ENCODE measurements around the gene IL25. TPM values are rescaled to one million over a fixed set of nuclear protein-coding genes. Genes with fewer than 3 reads are reported as not detected.

Gene IL25
- total and polyA plus RNA-seq, 2 of the 8 experiments (the other 6 are each of a cell fraction or from before 2014, with no cell fraction given), result not detected

- no peak for TF ChIP-seq CTCF (IDR thresholded peaks at IDR 0.05; ENCODE audit: control extremely low read depth in 1 of 3, insufficient read depth in 1 of 3, low read depth in 1 of 3, low read length in 3 of 3)
- TF ChIP-seq BCL11A (IDR thresholded peaks at IDR 0.05; ENCODE audit: low read depth in 2 of 2, low read length in 2 of 2), result no peak
- no peak for TF ChIP-seq KDM4A (IDR thresholded peaks at IDR 0.05; ENCODE audit: low read depth, low read length, severe bottlenecking)
- no peak for TF ChIP-seq HDAC6 (IDR thresholded peaks at IDR 0.05; ENCODE audit: low read depth, low read length)
- TF ChIP-seq, protein P1, sequence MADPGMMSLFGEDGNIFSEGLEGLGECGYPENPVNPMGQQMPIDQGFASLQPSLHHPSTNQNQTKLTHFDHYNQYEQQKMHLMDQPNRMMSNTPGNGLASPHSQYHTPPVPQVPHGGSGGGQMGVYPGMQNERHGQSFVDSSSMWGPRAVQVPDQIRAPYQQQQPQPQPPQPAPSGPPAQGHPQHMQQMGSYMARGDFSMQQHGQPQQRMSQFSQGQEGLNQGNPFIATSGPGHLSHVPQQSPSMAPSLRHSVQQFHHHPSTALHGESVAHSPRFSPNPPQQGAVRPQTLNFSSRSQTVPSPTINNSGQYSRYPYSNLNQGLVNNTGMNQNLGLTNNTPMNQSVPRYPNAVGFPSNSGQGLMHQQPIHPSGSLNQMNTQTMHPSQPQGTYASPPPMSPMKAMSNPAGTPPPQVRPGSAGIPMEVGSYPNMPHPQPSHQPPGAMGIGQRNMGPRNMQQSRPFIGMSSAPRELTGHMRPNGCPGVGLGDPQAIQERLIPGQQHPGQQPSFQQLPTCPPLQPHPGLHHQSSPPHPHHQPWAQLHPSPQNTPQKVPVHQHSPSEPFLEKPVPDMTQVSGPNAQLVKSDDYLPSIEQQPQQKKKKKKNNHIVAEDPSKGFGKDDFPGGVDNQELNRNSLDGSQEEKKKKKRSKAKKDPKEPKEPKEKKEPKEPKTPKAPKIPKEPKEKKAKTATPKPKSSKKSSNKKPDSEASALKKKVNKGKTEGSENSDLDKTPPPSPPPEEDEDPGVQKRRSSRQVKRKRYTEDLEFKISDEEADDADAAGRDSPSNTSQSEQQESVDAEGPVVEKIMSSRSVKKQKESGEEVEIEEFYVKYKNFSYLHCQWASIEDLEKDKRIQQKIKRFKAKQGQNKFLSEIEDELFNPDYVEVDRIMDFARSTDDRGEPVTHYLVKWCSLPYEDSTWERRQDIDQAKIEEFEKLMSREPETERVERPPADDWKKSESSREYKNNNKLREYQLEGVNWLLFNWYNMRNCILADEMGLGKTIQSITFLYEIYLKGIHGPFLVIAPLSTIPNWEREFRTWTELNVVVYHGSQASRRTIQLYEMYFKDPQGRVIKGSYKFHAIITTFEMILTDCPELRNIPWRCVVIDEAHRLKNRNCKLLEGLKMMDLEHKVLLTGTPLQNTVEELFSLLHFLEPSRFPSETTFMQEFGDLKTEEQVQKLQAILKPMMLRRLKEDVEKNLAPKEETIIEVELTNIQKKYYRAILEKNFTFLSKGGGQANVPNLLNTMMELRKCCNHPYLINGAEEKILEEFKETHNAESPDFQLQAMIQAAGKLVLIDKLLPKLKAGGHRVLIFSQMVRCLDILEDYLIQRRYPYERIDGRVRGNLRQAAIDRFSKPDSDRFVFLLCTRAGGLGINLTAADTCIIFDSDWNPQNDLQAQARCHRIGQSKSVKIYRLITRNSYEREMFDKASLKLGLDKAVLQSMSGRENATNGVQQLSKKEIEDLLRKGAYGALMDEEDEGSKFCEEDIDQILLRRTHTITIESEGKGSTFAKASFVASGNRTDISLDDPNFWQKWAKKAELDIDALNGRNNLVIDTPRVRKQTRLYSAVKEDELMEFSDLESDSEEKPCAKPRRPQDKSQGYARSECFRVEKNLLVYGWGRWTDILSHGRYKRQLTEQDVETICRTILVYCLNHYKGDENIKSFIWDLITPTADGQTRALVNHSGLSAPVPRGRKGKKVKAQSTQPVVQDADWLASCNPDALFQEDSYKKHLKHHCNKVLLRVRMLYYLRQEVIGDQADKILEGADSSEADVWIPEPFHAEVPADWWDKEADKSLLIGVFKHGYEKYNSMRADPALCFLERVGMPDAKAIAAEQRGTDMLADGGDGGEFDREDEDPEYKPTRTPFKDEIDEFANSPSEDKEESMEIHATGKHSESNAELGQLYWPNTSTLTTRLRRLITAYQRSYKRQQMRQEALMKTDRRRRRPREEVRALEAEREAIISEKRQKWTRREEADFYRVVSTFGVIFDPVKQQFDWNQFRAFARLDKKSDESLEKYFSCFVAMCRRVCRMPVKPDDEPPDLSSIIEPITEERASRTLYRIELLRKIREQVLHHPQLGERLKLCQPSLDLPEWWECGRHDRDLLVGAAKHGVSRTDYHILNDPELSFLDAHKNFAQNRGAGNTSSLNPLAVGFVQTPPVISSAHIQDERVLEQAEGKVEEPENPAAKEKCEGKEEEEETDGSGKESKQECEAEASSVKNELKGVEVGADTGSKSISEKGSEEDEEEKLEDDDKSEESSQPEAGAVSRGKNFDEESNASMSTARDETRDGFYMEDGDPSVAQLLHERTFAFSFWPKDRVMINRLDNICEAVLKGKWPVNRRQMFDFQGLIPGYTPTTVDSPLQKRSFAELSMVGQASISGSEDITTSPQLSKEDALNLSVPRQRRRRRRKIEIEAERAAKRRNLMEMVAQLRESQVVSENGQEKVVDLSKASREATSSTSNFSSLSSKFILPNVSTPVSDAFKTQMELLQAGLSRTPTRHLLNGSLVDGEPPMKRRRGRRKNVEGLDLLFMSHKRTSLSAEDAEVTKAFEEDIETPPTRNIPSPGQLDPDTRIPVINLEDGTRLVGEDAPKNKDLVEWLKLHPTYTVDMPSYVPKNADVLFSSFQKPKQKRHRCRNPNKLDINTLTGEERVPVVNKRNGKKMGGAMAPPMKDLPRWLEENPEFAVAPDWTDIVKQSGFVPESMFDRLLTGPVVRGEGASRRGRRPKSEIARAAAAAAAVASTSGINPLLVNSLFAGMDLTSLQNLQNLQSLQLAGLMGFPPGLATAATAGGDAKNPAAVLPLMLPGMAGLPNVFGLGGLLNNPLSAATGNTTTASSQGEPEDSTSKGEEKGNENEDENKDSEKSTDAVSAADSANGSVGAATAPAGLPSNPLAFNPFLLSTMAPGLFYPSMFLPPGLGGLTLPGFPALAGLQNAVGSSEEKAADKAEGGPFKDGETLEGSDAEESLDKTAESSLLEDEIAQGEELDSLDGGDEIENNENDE (IDR thresholded peaks at IDR 0.05; ENCODE audit: insufficient replicate concordance, low read length), result no peak
- TF ChIP-seq CTBP2 (IDR thresholded peaks at IDR 0.05; ENCODE audit: borderline replicate concordance, insufficient read depth, insufficient read length, low read length), result no peak
Measured at GRCh38 chr14:23378612-23379220, 6.1 kb downstream of the IL25 start (continued).

Data from H1 (cell line).